Progenitor cell of endocrine pancreas (in vitro differentiated cells): ENCODE measurements around the gene APC2. TPM values are rescaled to one million over a fixed set of nuclear protein-coding genes. Genes with fewer than 3 reads are reported as not detected.

Source experiments
- DNase-seq: peaks from one replicate; pipeline ENCODE4 v3.0.0; 2021; ENCODE audit warnings: low spot score; ENCODE audit not compliant: unreplicated experiment
- H3K27ac Mint-ChIP-seq: 2 replicates; pipeline ENCODE4 v1.8.0; 2021; ENCODE audit warnings: mild to moderate bottlenecking, moderate library complexity, mixed read lengths
- H3K27me3 Mint-ChIP-seq: 2 replicates; pipeline ENCODE4 v1.8.0; 2021; ENCODE audit warnings: mixed read lengths
- H3K36me3 Mint-ChIP-seq: 2 replicates; pipeline ENCODE4 v1.8.0; 2022; ENCODE audit warnings: mixed read lengths; ENCODE audit not compliant: insufficient read depth
- H3K4me1 Mint-ChIP-seq: 2 replicates; pipeline ENCODE4 v1.8.0; 2021; ENCODE audit warnings: low read depth, mixed read lengths
- H3K4me3 Mint-ChIP-seq: 2 replicates; pipeline ENCODE4 v1.8.0; 2021; ENCODE audit warnings: low read depth, mild to moderate bottlenecking, moderate library complexity, mixed read lengths
- H3K9me3 Mint-ChIP-seq: 2 replicates; pipeline ENCODE4 v1.8.0; 2021; ENCODE audit warnings: low read depth, mixed read lengths
- CTCF ChIP-seq: fragments of 200-600 bp; sonication (generic); IDR thresholded peaks from one replicate; pipeline ENCODE4 v1.5.0; 2021; ENCODE audit warnings: antibody characterized with exemption, mild to moderate bottlenecking; ENCODE audit not compliant: unreplicated experiment
- total RNA-seq: library from RNA; stranded (reverse); gene quantifications from 2 replicates; pipeline ENCODE4 v1.2.1, GENCODE V29; 2021

APC2 gene
- total RNA-seq, 1 donor from 2014 or later, result 5.8 TPM

DNA sequence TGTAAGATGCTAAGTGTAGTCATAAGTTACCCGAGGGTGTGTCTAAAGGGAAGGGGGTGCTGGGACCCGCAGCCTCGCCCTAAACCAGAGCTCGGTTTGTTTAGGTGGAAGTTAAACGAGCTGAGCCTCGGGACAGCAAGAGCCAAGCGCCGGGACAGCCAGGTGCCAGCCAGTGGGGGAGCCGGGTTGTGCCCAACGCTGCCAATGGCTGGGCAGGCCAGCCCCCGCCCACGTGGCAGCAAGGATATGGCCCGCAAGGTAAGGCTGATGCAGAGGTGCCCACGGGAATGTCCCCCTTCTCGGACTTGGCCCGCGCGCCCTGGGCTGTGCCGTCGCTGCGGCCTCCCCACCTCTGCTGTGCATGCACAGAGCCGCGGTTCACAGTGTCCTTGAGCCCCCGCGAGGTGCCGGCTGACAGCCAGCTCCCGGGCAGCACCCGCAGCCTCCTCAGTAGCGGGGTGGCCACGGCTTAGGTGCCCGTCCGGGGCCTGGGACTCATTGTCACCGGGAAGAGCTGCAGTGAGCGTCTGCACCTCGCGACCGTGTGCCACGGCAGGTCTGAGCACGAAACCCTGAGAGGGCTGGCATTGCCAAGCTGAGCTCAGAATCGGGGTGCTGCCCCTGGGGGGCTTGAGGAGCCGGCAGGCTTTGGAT lies 21.1 kb upstream of the APC2 start:
- Mint-ChIP-seq H3K4me1 (peaks cover 10% of the 10 kb centered on the region), H3K4me3 (no peak overlapping the region), H3K9me3 (no peaks in the 10 kb centered on the region), H3K36me3 (peaks cover 5% of the 10 kb centered on the region), H3K27ac (no peak overlapping the region), H3K27me3 (no peaks in the 10 kb centered on the region)
- no peak for DNase-seq
- TF ChIP-seq CTCF, result no peak

GRCh38 chr19:1429750-1430149 lies 20.2 kb upstream of the APC2 start:
- DNase-seq, result no peak
- peaks cover 5% of the 10 kb centered on the region for H3K36me3 Mint-ChIP-seq
- no peak overlapping the region for H3K27ac Mint-ChIP-seq
- no peak overlapping the region for H3K4me3 Mint-ChIP-seq
- no peak for TF ChIP-seq CTCF
- H3K9me3 Mint-ChIP-seq, result no peaks in the 10 kb centered on the region
- H3K4me1 Mint-ChIP-seq, result peaks cover 4% of the 10 kb centered on the region
- H3K27me3 Mint-ChIP-seq, result no peaks in the 10 kb centered on the region

DNA sequence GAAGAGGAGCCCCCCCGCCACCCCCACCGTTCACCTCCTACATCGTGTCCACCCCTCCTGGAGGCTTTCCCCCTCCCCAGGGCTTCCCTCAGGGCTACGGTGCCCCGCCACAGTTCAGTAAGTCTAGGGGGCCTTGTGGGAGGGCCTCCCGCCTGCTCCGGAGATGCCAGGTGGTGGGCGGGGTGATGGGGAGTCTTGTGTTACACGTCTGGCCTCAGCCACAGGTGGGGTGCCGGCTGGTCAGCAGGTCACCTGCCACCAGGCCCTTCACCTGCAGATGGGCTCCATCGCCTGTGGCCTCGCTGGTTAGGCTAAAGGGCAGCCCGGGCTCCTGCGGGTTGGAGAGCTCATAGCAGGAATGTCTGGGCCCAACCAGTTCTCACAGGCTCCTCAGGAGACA lies 19.7 kb upstream of the APC2 start:
- peaks cover 3% of the 10 kb centered on the region for H3K36me3 Mint-ChIP-seq
- no peak for DNase-seq
- H3K27me3 Mint-ChIP-seq, result no peaks in the 10 kb centered on the region
- no peak overlapping the region for H3K4me3 Mint-ChIP-seq
- H3K9me3 Mint-ChIP-seq, result no peaks in the 10 kb centered on the region
- no peak for TF ChIP-seq CTCF
- no peaks in the 10 kb centered on the region for H3K4me1 Mint-ChIP-seq
- H3K27ac Mint-ChIP-seq, result peak overlapping the region; percentile 52

- Mint-ChIP-seq H3K4me1 (no peaks in the 10 kb centered on the region), H3K4me3 (no peak overlapping the region), H3K36me3 (peaks cover 6% of the 10 kb centered on the region), H3K27me3 (no peaks in the 10 kb centered on the region), H3K27ac (no peak overlapping the region), H3K9me3 (no peaks in the 10 kb centered on the region)
- no peak for DNase-seq
- no peak for TF ChIP-seq CTCF
Observed at GRCh38 chr19:1431759-1432506, 18.0 kb upstream of the APC2 start.

DNA sequence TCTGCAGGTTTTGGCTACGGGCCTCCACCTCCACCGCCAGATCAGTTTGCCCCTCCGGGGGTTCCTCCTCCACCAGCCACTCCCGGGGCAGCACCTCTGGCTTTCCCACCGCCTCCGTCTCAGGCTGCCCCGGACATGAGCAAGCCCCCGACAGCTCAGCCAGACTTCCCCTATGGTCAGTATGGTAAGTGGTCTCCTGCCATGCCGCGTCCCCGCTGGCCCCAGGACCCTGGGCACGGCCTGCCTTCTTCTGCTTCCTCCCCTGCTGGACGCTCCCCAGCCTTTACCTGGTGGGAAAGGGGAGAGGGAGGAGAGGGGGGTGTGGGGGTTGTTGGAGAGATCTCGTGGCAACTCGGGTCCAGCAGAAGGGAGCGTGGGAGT lies 17.4 kb upstream of the APC2 start:
- Mint-ChIP-seq H3K9me3 (no peaks in the 10 kb centered on the region), H3K36me3 (peaks cover 6% of the 10 kb centered on the region), H3K27me3 (no peaks in the 10 kb centered on the region), H3K27ac (no peak overlapping the region), H3K4me1 (no peaks in the 10 kb centered on the region), H3K4me3 (no peak overlapping the region)
- DNase-seq, result no peak
- TF ChIP-seq CTCF, result no peak
